Activated CD8-positive, alpha-beta T cell treated with anti-CD3 and anti-CD28 coated beads for 36 hours (primary cell): ENCODE results near the gene UPK2. TPM values are rescaled to one million over a fixed set of nuclear protein-coding genes. Genes with fewer than 3 reads are reported as not detected.

ENCODE experiments used
- ATAC-seq: fragments of 200-7000 bp; cut with Tn5 transposase; one replicate; pipeline ENCODE4 v1.10.0; 2021; ENCODE audit warnings: mild to moderate bottlenecking, moderate library complexity
- CTCF ChIA-PET: fragments of 350-600 bp; sonication (Branson Sonifier 250); formaldehyde crosslinking; loops from one replicate; lab custom pipeline; 2021; ENCODE audit warnings: antibody characterized with exemption; lab: Charles Lee
- POLR2A ChIA-PET: fragments of 350-600 bp; sonication (Branson Sonifier 250); formaldehyde crosslinking; loops from one replicate; lab custom pipeline; 2021; ENCODE audit warnings: antibody characterized with exemption; lab: Charles Lee
- DNase-seq: peaks from one replicate; pipeline ENCODE4 v3.0.0-alpha.2; 2020
- H3K27ac Mint-ChIP-seq: one replicate; pipeline ENCODE4 v1.8.0; 2021; ENCODE audit warnings: mild to moderate bottlenecking, mixed read lengths
- H3K27me3 Mint-ChIP-seq: one replicate; pipeline ENCODE4 v1.8.0; 2021; ENCODE audit warnings: mixed read lengths
- H3K36me3 Mint-ChIP-seq: one replicate; pipeline ENCODE4 v1.8.0; 2021; ENCODE audit warnings: low read depth, mixed read lengths
- H3K4me1 Mint-ChIP-seq: one replicate; pipeline ENCODE4 v1.8.0; 2021; ENCODE audit warnings: low read depth, mixed read lengths
- H3K4me3 Mint-ChIP-seq: one replicate; pipeline ENCODE4 v1.8.0; 2021; ENCODE audit warnings: mild to moderate bottlenecking, moderate library complexity, mixed read lengths
- H3K9me3 Mint-ChIP-seq: one replicate; pipeline ENCODE4 v1.8.0; 2021; ENCODE audit warnings: mixed read lengths
- intact Hi-C: fragments of 100-400 bp; cut with micrococcal nuclease; formaldehyde crosslinking; loops from one replicate; pipeline ENCODE4 v1.10.0; 2022
- total RNA-seq, 2 experiments: library from RNA; stranded (reverse); gene quantifications; one replicate each; pipeline ENCODE4 v1.2.3, GENCODE V29; 2021
- TF ChIP-seq, protein P1 (sequence below): fragments of 200-600 bp; IDR thresholded peaks from one replicate; pipeline ENCODE4 v1.8.0; 2022; ENCODE audit warnings: antibody characterized with exemption, mild to moderate bottlenecking

The UPK2 gene
- total RNA-seq, 2 experiments from 2014 or later: 1.5 to 2.2 TPM

DNA sequence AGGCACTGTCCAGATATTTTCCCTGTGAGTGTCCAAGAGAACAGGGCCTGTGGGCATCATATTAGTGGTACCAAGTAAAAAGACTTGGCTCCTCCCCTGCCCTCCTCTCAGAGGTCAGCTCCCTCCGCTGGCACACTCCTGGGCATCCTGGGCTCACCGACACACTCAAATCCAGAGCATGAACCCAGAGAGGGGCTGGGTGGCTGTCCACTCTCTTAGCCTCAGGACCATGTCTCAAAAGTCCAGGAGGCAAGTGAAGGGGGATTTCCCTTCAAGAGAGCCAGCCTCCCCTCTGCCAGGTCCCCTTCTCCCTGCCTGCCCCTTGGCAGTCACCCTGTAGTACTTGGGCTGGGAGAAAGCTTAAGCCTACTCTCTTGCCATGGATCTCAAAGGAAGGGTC, 40.7 kb upstream of the UPK2 start:
- TF ChIP-seq, protein P1, sequence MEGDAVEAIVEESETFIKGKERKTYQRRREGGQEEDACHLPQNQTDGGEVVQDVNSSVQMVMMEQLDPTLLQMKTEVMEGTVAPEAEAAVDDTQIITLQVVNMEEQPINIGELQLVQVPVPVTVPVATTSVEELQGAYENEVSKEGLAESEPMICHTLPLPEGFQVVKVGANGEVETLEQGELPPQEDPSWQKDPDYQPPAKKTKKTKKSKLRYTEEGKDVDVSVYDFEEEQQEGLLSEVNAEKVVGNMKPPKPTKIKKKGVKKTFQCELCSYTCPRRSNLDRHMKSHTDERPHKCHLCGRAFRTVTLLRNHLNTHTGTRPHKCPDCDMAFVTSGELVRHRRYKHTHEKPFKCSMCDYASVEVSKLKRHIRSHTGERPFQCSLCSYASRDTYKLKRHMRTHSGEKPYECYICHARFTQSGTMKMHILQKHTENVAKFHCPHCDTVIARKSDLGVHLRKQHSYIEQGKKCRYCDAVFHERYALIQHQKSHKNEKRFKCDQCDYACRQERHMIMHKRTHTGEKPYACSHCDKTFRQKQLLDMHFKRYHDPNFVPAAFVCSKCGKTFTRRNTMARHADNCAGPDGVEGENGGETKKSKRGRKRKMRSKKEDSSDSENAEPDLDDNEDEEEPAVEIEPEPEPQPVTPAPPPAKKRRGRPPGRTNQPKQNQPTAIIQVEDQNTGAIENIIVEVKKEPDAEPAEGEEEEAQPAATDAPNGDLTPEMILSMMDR: no peak
- peaks cover 7% of the 10 kb centered on the region for H3K36me3 Mint-ChIP-seq
- ATAC-seq (no peak), DNase-seq (no peak)
- POLR2A ChIA-PET: interaction anchor here (0.6 to 3.8 kb wide), 5 partner anchors 20 to 125 kb away, joined by 3 to 12 read pairs (median 4); partner anchors contain the start of genes DDX6, RPS25 and TRAPPC4
- CTCF ChIA-PET: interaction anchor here (0.7 to 2.3 kb wide), 3 partner anchors 9 to 225 kb away, joined by 3 to 7 read pairs (median 3); partner anchors contain the start of gene DDX6
- no peaks in the 10 kb centered on the region for H3K9me3 Mint-ChIP-seq
- no peaks in the 10 kb centered on the region for H3K27me3 Mint-ChIP-seq
- peak overlapping the region; percentile 99 for H3K27ac Mint-ChIP-seq
- H3K4me1 Mint-ChIP-seq: peaks cover 80% of the 10 kb centered on the region
- intact Hi-C loops: no loop called here
- peak overlapping the region; percentile 71 for H3K4me3 Mint-ChIP-seq

DNA sequence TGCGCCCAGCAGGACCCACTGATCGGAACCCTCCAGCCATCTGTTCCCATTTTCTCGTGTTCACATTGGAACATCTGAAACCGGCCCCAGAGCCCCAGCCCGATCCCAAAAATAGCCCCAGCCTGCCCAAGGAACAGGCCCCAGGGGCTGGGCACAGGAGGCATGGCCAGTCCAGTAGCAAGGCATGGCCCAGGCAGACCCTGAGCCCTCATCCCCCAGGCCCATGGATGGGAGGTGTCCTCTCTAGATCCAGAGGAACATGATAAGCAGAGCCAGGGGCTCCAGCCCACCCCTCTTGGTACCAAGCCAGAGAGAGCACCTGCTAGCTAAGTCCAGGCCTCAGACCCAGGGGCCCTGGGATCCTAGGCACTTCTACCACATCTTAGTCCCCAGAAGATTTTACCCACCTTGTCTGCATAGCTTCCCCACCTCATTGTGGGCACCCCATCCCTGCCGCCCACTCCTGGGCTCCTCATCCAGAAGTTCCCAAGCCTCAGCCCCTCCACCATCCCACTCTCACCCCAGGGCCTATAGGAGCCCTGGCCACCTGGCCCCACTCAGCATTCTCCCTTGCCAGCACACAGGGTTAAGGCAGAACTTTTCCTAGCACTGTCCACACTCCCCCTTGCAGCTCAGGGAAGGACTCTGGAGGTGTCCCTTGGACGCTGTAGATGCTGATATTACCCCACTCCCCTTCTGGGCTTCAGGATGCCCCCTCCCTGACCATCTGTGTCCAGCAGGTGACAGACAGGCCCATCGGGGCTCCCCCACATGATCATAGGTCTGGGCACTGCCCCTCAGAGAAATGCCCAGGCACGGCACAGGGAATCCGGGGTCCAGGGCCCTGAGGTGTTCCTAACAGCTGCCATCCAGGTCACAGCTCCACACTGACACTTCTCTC, 39.9 kb upstream of the UPK2 start:
- ATAC-seq (no peak), DNase-seq (no peak)
- CTCF ChIA-PET: interaction anchor here (1.1 to 1.3 kb wide), 3 partner anchors 10 to 226 kb away, joined by 3 to 4 read pairs (median 3); no protein-coding TSS in a partner anchor
- H3K27ac Mint-ChIP-seq: peak overlapping the region; percentile 99
- H3K4me3 Mint-ChIP-seq: peak overlapping the region; percentile 93
- no peaks in the 10 kb centered on the region for H3K27me3 Mint-ChIP-seq
- POLR2A ChIA-PET: interaction anchor here (0.9 to 3.8 kb wide), 4 partner anchors 21 to 102 kb away, joined by 3 to 12 read pairs (median 4); partner anchors contain the start of genes RPS25 and TRAPPC4
- TF ChIP-seq, protein P1: no peak
- H3K36me3 Mint-ChIP-seq: peaks cover 9% of the 10 kb centered on the region
- intact Hi-C loops: no loop called here
- peaks cover 84% of the 10 kb centered on the region for H3K4me1 Mint-ChIP-seq
- no peaks in the 10 kb centered on the region for H3K9me3 Mint-ChIP-seq

DNA sequence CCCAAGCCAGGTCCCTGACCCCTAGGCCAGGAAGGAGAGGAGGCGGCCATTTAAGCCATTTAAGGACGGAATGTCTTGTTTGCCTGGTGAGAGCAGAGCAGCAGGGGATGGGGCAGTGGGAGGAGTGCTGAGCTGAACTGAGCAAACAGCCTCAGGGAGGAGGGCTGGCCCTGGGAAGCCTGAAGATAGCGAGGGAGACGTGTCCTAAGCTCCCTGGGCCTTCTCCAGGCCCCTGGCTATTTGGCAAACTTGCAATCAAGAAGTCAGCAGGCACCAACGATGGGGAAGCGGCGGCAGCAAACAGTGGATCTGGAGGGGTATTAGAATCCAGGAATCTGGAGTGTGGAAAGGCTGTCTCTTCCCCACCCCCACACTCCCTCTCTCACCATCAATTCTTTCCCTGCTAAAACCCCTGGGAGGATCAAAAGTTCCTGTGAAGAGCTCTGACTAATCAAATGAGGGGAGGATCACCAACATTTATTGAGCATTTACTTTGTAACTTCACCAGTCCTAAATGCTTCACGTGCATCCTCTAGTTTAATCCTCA, 39.2 kb upstream of the UPK2 start:
- Mint-ChIP-seq H3K36me3 (peaks cover 10% of the 10 kb centered on the region), H3K27ac (peak overlapping the region; percentile 99), H3K4me1 (peaks cover 86% of the 10 kb centered on the region), H3K27me3 (no peaks in the 10 kb centered on the region), H3K4me3 (peak overlapping the region; percentile 93), H3K9me3 (no peaks in the 10 kb centered on the region)
- CTCF ChIA-PET: interaction anchor here (1.1 to 1.3 kb wide), 3 partner anchors 10 to 227 kb away, joined by 3 to 4 read pairs (median 3); no protein-coding TSS in a partner anchor
- DNase-seq: no peak
- TF ChIP-seq, protein P1: no peak
- ATAC-seq: no peak
- POLR2A ChIA-PET: interaction anchor here (0.9 to 3.8 kb wide), 4 partner anchors 21 to 101 kb away, joined by 3 to 12 read pairs (median 4); partner anchors contain the start of genes RPS25 and TRAPPC4
- intact Hi-C loops: no loop called here

DNA sequence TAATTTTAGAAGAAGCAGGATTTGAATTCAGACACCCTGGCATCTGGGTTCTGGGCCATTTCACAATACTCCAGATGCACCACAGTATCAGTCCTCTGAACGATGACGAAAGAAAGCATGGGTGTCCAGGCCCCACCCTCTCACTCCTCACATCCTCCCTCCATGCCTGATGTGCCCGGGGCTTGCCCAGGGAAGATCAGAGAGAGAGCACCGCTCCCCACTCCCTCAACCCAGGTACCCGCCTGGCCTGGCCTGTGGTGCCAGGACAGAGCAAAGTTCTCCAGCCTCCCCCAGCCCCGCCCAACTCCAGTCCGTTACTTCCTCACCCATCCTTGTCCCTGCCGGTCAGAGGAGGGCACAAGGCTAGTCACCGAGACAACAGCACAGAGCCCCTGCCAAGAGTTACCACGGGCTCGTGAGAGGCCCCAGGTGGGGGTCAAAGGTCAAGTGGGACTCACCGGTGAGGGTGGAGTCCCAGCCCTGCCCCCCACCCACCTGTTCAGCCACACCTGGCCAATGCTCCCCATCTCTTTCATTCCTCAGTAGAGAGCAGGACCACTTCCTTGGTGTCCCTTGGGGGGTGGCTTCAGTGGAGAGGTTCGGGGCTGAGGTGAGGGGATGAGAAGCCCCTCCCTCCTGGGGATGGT, 38.5 kb upstream of the UPK2 start:
- Mint-ChIP-seq H3K4me3 (peak overlapping the region; percentile 93), H3K27ac (peak overlapping the region; percentile 99), H3K27me3 (no peaks in the 10 kb centered on the region), H3K9me3 (no peaks in the 10 kb centered on the region), H3K4me1 (peaks cover 79% of the 10 kb centered on the region), H3K36me3 (peaks cover 10% of the 10 kb centered on the region)
- POLR2A ChIA-PET: interaction anchor here (0.9 to 3.8 kb wide), 3 partner anchors 22 to 100 kb away, joined by 3 to 12 read pairs (median 4); partner anchors contain the start of genes RPS25 and TRAPPC4
- DNase-seq (peak; percentile 83), ATAC-seq (peak; percentile 35)
- TF ChIP-seq, protein P1: no peak
- CTCF ChIA-PET: interaction anchor here (1.1 kb wide), 1 partner anchor 11 kb away, joined by 3 read pairs; no protein-coding TSS in a partner anchor
- intact Hi-C loops: no loop called here
